Measurements from ENCODE around the gene KIF1B.
"Not testable (repeated sequence)": the region's sequence is repeated elsewhere in the genome, so short reads cannot be mapped to it uniquely, and the experiment has no call there.

The KIF1B gene

DNA sequence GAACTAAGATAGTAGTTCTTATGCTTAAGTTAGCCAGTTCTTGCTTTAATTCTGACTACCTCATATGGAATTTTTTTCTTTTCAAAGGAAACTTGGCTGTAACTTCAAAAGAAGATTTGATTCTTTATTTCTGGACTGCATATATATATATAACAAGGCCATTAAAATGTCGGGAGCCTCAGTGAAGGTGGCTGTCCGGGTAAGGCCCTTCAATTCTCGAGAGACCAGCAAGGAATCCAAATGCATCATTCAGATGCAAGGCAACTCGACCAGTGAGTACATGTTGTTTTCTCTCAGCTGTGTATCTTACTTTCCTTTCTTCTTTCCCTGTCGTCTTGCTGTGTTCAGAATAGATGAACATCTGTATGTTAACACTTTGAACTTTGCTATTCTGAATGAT, 21.8 kb downstream of the KIF1B start:
- no peak for DNase-seq (ENCODE audit: low read depth, low spot score)

DNA sequence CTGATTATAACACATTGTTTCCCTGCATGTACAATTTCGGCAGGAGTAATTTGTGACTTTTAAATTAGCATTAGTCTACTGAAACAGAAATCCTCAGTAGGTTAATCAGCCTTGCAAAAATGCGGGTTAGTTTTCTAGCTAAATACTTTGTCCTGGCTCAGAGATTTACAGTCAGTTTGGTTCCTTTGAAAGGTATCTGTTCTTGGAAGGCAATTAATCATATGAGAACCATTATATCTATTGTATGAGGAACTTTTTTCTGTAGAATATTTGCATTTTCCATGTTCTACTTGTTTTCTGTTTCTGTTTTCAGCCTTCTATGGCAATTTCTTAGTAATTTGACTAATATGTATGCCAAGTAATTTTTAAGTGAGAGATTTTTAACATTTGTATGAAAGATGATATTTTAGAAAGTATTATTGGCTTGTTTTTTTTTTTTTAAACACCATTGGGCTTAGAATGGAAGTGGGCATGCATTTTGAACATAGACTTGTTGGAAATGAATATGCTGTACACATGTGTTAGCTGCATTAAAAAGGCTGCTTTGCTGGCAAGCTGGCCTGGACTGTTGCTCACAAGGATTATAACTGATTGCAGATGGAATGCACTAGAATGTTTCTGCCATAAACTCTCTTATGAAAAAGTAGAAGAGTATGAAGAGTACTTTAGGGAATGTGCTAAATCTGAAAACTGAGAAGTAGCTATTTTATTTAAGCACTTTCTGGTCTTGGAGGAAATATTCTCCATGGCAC, 26.2 kb downstream of the KIF1B start:
- DNase-seq (ENCODE audit: low read depth, low spot score) = no peak

DNA sequence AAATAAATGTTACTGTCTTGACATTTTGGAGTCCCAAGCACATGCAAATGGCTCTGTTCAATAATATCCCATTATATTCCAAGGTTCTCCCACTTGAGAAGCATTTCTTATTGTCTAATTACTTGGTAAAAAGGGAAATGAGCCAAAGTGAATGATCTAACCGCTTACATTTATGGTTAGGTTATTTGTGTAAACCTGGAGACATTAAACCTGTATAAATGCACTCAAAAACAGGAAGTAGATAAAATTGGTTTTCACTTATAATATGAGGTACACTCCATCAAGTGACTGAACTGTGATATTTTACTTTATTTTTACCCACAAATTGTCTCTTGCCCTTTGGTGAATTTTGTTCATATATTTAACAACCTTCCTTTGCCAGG, 26.8 kb downstream of the KIF1B start:
- no peak for DNase-seq (ENCODE audit: low read depth, low spot score)

DNA sequence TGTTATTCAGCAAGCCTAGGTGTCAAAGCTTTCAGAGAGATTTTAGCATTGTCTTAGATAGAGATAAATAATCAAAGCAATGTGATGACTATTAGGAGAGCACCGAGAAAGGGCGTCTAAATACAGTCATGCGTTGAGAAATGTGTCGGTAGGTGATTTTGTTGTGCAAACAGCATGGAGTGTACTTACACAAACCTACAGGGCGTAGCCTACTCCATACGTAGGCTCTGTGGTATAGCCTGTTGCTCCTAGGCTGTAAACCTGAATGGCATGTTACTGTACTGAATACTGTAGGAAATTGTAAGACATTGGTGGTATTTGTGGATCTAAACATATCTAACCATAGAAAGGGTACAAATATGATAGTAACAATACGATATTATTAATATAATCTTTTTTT, 31.8 kb downstream of the KIF1B start:
- DNase-seq (ENCODE audit: low read depth, low spot score) = no peak

DNA sequence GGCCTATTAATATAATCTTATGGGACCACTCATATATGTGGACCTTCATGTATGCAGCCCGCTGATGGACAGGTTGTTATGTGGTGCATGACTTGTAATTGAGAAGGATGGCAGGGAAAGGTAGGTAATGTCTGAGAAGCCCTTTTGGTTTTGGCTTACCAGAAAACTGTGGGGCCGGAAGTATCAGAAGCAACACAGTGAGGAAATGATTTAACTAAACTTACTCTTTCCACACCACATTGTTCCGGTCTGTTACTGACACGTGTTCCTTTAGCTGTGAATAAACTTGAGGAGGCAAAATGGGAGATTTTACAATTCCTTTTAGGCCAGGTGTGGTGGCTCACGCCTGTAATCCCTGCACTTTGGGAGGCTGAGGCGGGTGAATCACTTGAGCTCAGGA, 32.4 kb downstream of the KIF1B start:
- DNase-seq (ENCODE audit: low read depth, low spot score) = no peak

DNA sequence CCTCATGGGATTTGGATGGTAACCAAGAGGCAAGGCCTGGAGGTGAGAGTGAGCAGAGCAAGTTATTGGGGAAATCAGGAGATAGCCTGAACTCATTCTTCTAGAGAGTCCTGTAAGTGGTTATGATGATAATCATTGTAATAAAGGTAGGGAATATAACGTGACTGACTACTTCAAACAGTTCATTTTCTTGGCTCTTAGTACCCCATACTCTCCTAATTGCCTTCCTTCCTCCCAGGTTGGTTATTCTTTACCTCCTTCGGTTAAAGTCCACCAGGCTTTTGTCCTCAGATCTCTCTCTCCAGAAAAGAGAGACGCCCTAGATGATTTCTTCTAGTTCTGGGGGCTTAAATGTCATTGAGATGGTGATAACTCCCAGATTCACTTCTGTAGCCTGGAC, 35.3 kb downstream of the KIF1B start:
- no peak for DNase-seq (ENCODE audit: low read depth, low spot score)

DNA sequence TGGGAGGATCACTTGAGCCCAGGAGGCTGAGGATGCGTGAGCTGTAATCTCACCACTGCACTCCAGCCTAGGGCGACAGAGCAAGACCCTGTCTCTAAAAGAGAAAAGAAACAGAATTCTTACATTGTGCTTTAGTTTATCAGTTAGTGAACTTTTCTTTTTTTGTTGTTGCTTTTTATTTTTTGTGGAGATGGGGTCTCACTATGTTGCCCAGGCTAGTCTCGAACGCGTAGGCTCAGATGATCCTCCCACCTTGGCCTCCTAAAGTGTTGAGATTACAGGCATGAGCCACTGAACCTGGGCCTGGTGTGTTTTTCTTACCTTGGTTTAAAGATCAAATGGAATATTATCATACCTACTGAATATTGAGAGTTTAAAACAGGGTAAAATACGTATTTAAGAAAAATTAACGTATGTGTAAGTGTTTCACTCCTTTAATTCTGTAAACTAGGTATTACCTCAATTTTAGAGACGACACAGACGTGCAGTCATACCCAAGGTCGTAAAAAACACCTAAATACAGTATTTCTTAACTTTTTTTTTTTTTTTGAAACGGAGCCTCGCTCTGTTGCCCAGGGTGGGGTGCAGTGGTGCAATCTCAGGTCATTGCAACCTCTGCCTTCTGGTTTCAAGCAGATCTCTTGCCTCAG, 39.6 kb downstream of the KIF1B start:
- DNase-seq (ENCODE audit: low read depth, low spot score) = no peak

DNA sequence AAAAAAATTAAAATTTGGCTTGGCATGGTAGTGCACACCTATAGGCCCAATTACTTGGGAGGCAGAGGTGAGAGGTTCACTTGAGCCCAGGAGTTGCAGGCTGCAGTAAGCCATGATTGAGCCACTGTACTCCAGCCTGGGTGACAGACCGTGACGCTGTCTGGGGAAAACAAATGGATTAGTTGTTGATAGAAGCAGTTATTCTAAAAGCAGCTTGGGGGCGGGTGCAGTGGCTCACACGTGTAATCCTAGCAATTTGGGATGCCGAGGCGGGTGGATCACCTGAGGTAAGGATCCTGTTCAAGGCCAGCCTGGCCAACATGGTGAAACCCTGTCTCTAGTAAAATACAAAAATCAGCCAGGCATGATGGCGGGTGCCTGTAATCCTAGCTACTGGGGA, 40.3 kb downstream of the KIF1B start:
- no peak for DNase-seq (ENCODE audit: low read depth, low spot score)

DNA sequence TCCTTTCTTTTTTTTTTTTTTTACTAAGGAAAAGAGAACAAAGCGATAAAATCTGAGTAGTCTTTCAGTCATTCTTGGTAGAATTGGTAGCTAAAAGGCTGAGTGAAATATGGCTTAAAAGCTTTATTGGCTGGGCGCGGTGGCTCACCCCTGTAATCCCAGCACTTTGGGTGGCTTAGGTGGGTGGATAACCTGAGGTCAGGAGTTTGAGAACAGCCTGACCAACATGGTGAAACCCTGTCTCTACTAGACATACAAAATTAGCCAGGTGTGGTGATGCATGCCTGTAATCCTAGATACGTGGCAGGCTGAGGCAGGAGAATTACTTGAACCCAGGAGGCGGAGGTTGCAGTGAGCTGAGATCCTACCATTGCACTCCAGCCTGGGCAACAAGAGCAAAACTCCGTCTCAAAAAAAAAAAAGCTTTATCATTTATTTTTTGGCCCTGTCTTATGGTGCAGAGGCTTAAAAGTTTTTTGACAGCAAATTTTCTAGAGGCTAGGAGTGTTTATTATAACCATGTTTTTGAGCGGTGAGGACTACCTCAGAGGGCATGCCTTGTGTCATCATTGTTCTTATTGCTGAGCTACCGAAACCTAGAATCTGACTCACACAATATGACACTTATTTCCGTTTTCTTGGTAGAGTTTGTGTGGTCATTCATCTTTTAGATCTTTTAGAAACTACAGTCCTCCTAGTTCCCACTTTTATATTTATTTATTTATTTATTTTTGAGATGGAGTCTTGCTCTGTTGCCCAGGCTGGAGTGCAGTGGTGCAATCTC, 41.1 kb downstream of the KIF1B start:
- DNase-seq (ENCODE audit: low read depth, low spot score) = not testable (repeated sequence)

DNA sequence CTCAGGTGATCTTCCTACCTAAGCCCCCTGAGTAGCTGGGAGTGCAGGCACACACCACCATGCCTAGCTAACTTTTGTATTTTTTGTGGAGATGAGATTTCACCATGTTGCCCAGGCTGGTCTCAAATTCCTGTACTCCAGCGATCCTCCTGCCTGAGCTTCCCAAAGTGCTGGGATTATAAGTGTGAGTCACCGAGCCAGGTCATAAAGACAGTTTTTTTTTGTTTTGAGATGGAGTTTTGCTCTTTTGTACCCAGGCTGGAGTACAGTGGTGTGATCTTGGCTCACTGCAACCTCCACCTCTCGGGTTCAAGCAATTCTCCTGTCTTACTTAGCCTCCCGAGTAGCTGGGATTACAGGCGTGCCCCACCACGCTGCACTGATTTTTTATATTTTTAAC, 42.1 kb downstream of the KIF1B start:
- DNase-seq (ENCODE audit: low read depth, low spot score) = no peak

DNA sequence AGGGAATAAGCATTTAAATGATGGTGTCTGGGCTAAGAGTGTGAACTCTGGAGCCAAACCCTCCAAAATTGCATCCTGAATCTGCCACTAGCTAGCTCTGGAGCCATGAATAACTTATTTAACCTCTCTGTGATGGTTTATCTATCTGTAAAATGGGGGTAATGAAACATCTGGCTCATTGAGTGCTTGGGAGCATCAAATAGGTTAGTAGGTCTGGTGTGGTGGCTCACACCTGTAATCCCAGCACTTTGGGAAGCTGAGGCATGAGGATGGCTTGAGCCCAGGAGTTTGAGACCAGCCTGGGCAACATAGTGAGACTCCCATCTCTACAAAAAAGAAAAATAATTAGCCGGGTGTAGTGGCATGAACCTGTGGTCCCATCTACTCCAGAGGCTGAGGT, 42.8 kb downstream of the KIF1B start:
- DNase-seq (ENCODE audit: low read depth, low spot score) = no peak

DNA sequence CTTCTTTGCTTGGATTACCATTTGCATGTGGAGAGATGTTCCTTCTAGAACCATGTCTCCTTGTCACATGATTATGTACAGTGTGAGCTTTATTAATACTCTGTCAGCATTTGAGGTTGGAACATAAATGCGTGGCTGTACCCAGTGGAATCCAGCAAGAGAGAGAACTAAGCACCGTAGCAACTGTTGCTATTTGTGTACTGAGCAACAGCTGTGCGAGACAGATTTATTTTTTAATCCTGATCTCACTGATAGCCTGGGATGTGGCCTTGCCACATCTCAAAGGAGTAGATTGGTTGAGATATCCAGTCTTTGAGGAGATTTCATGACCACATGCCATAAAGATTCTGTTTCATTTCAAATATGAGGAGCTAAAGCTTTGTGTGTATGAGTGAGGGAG, 43.4 kb downstream of the KIF1B start:
- peak; percentile 40 for DNase-seq (ENCODE audit: low read depth, low spot score)

DNA sequence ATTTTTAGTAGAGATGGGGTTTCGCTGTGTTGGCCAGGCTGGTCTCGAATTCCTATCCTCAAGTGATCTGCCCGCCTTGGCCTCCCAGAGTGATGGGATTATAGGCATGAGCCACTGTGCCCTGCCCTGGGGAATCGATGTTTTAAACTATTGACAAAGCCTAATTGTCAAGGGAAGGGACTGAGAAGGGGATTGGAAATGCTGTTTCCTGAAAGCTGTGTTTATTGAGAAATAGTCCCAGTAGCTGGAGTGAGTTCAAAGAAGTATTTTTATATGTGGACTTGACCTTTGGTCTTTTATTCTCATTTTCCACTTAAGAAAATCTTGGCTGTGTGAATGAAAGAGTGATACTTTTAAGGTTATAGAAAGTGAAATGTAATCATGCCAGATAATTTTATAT, 47.5 kb downstream of the KIF1B start:
- DNase-seq (ENCODE audit: low read depth, low spot score) = no peak

DNA sequence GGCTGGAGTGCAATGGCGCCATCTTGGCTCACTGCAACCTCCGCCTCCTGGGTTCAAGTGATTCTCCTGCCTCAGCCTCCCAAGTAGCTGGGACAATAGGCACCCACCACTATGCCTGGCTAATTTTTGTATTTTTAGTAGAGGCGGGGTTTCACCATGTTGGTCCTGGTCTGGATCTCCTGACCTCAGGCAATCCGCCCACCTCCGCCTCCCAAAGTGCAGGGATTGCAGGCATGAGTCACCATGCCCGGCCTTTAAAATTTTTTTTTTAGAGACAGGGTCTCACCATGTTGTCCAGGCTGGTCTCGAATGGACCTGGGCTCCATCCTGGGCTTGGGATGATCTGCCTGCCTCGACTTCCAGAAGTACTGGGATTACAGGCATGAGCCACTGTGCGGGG, 49.2 kb downstream of the KIF1B start:
- DNase-seq (ENCODE audit: low read depth, low spot score) = not testable (repeated sequence)

DNA sequence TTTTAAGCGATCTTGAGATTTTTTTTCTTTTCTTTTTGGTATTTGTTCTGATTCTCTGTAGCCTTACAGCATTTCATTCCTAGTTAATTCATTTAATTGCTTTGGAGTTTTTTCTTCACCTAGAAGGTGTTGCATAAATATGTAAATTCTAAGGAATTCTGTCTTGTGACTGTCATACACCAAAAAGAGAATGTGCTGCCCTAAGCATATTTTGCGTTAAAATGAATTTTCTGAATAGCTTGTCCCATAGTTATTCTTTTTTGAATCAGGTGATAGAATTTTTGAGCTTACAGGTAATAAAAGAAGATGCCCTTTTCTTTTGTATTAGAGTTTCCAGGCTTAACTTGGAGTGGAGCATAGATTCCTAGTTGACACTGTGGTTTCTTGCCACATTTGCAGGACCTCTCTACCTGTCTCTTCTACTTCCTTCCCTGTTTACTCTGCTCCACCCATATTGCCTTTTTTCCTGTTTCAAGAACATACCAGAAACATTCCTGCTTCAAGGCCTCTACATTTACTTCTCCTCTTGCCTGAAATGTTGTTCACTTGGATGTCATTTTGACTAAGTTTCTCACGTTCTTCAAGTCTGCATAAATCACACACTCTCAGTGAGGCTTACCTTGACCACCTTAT, 53.2 kb downstream of the KIF1B start:
- DNase-seq (ENCODE audit: low read depth, low spot score) = no peak

DNA sequence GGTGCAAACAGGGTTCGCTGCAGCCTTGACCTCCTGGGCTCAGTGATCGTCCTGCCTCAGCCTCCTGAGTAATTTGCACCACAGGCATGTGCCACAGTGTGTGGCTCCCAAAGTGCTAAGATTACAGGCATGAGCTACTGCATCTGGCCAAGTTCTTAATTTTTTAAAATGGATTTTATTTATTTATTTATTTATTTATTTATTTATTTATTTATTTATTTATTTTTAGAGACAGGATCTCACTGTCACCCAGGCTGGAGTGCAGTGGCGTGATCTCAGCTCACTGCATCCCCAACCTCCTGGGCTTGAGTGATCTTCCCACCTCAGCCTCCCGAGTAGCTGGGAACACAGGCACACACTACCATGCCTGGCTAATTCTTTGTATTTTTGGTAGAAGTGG, 54.7 kb downstream of the KIF1B start:
- DNase-seq (ENCODE audit: low read depth, low spot score) = no peak

DNA sequence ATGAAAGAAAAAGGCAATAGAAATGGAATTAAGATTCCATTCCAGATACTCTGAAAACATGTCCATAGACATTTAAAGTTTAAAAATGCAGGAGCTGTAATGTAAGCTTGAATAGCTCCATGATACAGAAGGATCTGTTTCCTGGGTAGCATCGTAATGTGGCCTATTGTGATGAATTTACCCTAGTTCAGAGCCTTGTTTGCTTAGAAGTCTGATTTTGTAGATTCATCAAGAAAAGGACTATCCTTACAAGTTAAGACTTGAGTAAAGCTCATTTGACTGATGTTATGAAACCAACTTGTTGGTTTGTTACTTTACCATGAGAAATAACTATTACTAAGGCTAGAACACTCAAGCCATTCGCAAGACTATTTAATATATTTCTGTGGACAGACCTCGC, 55.5 kb downstream of the KIF1B start:
- no peak for DNase-seq (ENCODE audit: low read depth, low spot score)

DNA sequence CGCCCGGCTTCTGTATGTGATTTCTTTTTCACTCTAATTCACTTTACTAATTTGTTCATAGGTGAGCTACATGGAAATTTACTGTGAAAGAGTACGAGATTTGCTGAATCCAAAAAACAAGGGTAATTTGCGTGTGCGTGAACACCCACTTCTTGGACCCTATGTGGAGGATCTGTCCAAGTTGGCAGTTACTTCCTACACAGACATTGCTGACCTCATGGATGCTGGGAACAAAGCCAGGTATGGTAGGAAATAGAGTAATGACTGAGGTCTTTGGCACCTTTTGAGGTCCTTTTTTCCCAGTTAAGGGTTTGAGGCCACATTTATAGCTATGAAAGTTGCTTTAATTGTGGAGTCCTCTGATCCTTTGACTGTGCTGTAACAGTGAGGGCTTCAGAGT, 56.9 kb downstream of the KIF1B start:
- no peak for DNase-seq (ENCODE audit: low read depth, low spot score)

DNA sequence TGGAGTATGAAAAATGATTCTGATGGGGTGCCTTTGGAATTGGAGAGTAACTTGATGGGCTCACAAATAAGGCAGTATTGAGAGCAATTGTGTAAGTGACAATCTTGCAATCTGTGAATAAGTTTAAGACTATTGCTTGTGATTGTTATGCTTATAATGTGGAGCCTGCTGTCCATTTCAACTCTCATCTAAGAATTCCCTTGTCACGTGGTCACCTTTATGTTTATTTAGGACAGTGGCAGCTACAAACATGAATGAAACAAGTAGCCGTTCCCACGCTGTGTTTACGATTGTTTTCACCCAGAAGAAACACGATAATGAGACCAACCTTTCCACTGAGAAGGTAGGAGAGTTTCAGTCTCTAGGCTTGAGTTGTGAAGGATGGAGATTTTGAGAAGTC, 57.6 kb downstream of the KIF1B start:
- no peak for DNase-seq (ENCODE audit: low read depth, low spot score)

DNA sequence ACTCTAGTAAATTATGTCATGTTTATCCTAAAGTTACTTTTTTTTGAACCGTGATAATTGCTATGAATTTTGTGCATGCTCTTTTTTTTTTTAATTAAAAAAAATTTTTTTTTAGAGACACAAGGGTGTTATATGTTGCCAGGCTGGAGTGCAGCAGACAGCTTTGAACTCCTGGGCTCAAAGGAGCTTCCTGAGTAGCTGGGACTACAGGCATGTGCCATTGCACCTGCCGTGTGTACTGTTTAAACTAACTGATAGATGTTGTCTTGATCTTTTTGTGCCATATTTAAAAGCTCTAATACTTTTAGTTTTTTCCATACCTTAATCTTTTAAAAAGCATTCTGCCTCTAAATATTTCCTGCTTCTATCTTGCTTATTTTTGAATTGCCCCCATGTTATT, 60.7 kb downstream of the KIF1B start:
- no peak for DNase-seq (ENCODE audit: low read depth, low spot score)

DNA sequence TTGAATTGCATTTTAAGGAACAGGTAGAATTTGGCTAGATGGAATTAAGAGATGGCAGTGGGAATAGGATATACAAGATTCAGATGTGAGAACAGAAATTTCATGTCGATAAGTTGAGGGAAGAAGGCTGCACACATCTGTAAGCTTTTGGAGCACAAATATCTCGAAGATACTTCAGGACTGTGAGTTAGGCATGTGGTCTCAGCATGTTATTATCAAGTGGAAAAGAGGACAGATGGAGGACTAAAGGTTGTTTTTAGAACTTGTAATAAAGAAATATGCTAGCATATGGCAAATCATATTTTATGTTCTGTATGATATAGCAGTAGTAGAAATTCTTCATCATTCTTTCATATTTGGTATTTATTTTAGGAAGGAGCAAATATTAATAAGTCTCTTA, 61.5 kb downstream of the KIF1B start:
- no peak for DNase-seq (ENCODE audit: low read depth, low spot score)

DNA sequence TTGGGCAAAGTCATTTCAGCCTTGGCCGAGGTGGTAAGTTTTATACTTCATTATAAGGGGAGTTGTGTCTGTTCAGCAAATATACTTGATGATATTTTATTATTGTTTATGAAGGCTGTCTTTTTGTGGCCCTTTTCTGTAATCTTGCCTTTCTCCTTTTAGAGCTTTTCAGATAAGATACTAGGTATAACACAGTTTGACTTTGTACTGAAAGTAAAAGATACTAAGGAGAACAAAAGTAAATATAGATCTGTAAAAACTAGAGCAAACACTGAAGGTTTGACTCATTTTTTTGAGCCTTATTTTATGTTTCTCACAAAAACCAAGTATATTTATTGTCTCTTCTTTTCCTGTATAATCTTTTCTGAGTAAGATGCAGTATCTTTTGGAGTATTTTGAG, 61.9 kb downstream of the KIF1B start:
- DNase-seq (ENCODE audit: low read depth, low spot score) = no peak

All from brain pericyte (primary cell).